H1 (cell line): Measurements from ENCODE around the gene GDPD5. TPM values are rescaled to one million over a fixed set of nuclear protein-coding genes. Genes with fewer than 3 reads are reported as not detected.

Experiments
- CTCF ChIA-PET: fragments of 300-600 bp; sonication (Branson Sonifier 250); formaldehyde crosslinking; loops from one replicate; lab custom pipeline; 2021; ENCODE audit not compliant: partially characterized antibody; lab: Charles Lee
- POLR2A ChIA-PET: fragments of 300-600 bp; sonication (Branson Sonifier 250); formaldehyde crosslinking; loops from one replicate; lab custom pipeline; 2021; ENCODE audit warnings: inconsistent platforms; ENCODE audit not compliant: partially characterized antibody; lab: Charles Lee
- DNase-seq, 2 experiments: peaks; one replicate each; pipeline versions ENCODE4 v3.0.0 to v3.0.0-alpha.2; 2010 to 2022; ENCODE audit warnings: low spot score in 2 of 2, low read depth in 1 of 2, mixed read lengths in 1 of 2
- FAIRE-seq: peaks from 2 replicates; lab custom pipeline; 2011; peaks lifted over from hg19 to GRCh38; lab: Jason Lieb, UNC
- H2AFZ ChIP-seq: 2 replicates; pipeline ENCODE4 v1.8.1; 2012; ENCODE audit warnings: low read length, inconsistent platforms
- H2AK5ac ChIP-seq: 2 replicates; pipeline ENCODE4 v1.6.1; 2013; ENCODE audit warnings: low read depth, low read length
- H2BK120ac ChIP-seq: replicated peaks from 2 replicates; pipeline ENCODE3; 2013; ENCODE audit warnings: low read depth, low read length, inconsistent platforms
- H2BK12ac ChIP-seq: 2 replicates; pipeline ENCODE4 v1.6.1; 2013; ENCODE audit warnings: low read depth, low read length
- H2BK15ac ChIP-seq: 2 replicates; pipeline ENCODE4 v1.6.1; 2013; ENCODE audit warnings: low read length
- H2BK20ac ChIP-seq: 2 replicates; pipeline ENCODE4 v1.6.1; 2013; ENCODE audit warnings: low read length
- H2BK5ac ChIP-seq: 2 replicates; pipeline ENCODE4 v1.6.1; 2013; ENCODE audit warnings: low read depth, low read length
- H3K14ac ChIP-seq: 2 replicates; pipeline ENCODE4 v1.6.1; 2013; ENCODE audit warnings: inconsistent platforms; ENCODE audit not compliant: insufficient read length
- H3K18ac ChIP-seq: 2 replicates; pipeline ENCODE4 v1.6.1; 2013; ENCODE audit warnings: low read length; ENCODE audit errors: extremely low read depth
- H3K23ac ChIP-seq: 2 replicates; pipeline ENCODE4 v1.6.1; 2013; ENCODE audit warnings: inconsistent platforms; ENCODE audit not compliant: insufficient read length
- H3K23me2 ChIP-seq: 2 replicates; pipeline ENCODE4 v1.6.1; 2013; ENCODE audit warnings: low read depth, low read length
- H3K27ac ChIP-seq: 2 replicates; pipeline ENCODE4 v1.6.1; 2011; ENCODE audit warnings: low read depth, low read length, inconsistent platforms
- H3K27me3 ChIP-seq, 4 experiments: replicated peaks in 1 of 4; 1 replicate in 1 of 4; 2 replicates in 3 of 4; pipeline versions ENCODE4 v1.6.1 to v1.8.1; 2011 to 2013; ENCODE audit warnings: low read length in 3 of 4, mild to moderate bottlenecking in 3 of 4, inconsistent platforms in 2 of 4, mixed read lengths in 2 of 4, moderate library complexity in 1 of 4; ENCODE audit not compliant: control insufficient read depth in 3 of 4, insufficient read depth in 3 of 4; ENCODE audit errors: extremely low read depth in 1 of 4
- H3K36me3 ChIP-seq, 4 experiments: 2 replicates each; pipeline versions ENCODE4 v1.6.1 to v1.8.1; 2011 to 2013; ENCODE audit warnings: mild to moderate bottlenecking in 4 of 4, low read length in 3 of 4, moderate library complexity in 2 of 4, control low read depth in 1 of 4, inconsistent platforms in 1 of 4; ENCODE audit not compliant: insufficient read depth in 4 of 4, control insufficient read depth in 2 of 4
- H3K4ac ChIP-seq: replicated peaks from 2 replicates; pipeline ENCODE3; 2013; ENCODE audit warnings: low read length, low read depth, mixed read lengths, inconsistent platforms; ENCODE audit not compliant: insufficient read length
- H3K4me1 ChIP-seq, 4 experiments: replicated peaks in 1 of 4; 1 replicate in 1 of 4; 2 replicates in 3 of 4; pipeline versions ENCODE4 v1.6.1 to v1.8.1; 2011 to 2013; ENCODE audit warnings: low read length in 3 of 4, inconsistent platforms in 2 of 4, mixed read lengths in 1 of 4; ENCODE audit not compliant: insufficient read depth in 4 of 4, control insufficient read depth in 3 of 4
- H3K4me2 ChIP-seq, 2 experiments: 2 replicates each; pipeline versions ENCODE4 v1.6.1 to v1.8.1; 2011 to 2013; ENCODE audit warnings: low read depth in 2 of 2, low read length in 2 of 2, control low read depth in 1 of 2, inconsistent platforms in 1 of 2, mild to moderate bottlenecking in 1 of 2; ENCODE audit not compliant: insufficient read depth in 1 of 2
- H3K4me3 ChIP-seq, 4 experiments: fragments of 200-600, 300-600 bp in 1 of 4; sonication (generic), shearing (Covaris generic), sonication (Bioruptor Twin) in 1 of 4; 2 replicates each; pipeline versions ENCODE4 v1.5.1 to v1.8.1; 2011 to 2016; ENCODE audit warnings: low read length in 4 of 4, low read depth in 3 of 4, control low read depth in 2 of 4, inconsistent platforms in 2 of 4, mild to moderate bottlenecking in 2 of 4, mixed read lengths in 1 of 4, moderate library complexity in 1 of 4; ENCODE audit not compliant: insufficient read depth in 2 of 4; ENCODE audit errors: extremely low read depth in 1 of 4
- H3K56ac ChIP-seq: replicated peaks from 2 replicates; pipeline ENCODE3; 2013; ENCODE audit warnings: low read depth, mild to moderate bottlenecking, mixed read lengths, low read length, inconsistent platforms; ENCODE audit not compliant: insufficient read length
- H3K79me1 ChIP-seq: 2 replicates; pipeline ENCODE4 v1.6.1; 2013; ENCODE audit warnings: low read depth, low read length, control low read depth
- H3K79me2 ChIP-seq, 2 experiments: 2 replicates each; pipeline versions ENCODE4 v1.6.1 to v1.8.1; 2012 to 2013; ENCODE audit warnings: low read length in 2 of 2, mild to moderate bottlenecking in 2 of 2, inconsistent platforms in 1 of 2; ENCODE audit not compliant: insufficient read depth in 2 of 2, control insufficient read depth in 1 of 2
- H3K9ac ChIP-seq, 4 experiments: replicated peaks in 1 of 4; 1 replicate in 1 of 4; 2 replicates in 3 of 4; pipeline versions ENCODE4 v1.6.1 to v1.8.1; 2011 to 2013; ENCODE audit warnings: low read depth in 3 of 4, low read length in 3 of 4, control low read depth in 2 of 4, mild to moderate bottlenecking in 2 of 4, moderate library complexity in 2 of 4, inconsistent platforms in 1 of 4; ENCODE audit errors: extremely low read depth in 1 of 4
- H3K9me3 ChIP-seq, 2 experiments: 2 replicates each; pipeline versions ENCODE4 v1.6.1 to v1.8.1; 2012 to 2013; ENCODE audit warnings: mild to moderate bottlenecking in 2 of 2, moderate library complexity in 2 of 2, control low read depth in 1 of 2, inconsistent platforms in 1 of 2, low read depth in 1 of 2, low read length in 1 of 2, mixed read lengths in 1 of 2; ENCODE audit not compliant: insufficient read depth in 2 of 2
- H4K20me1 ChIP-seq, 2 experiments: replicated peaks in 1 of 2; 2 replicates each; pipeline versions ENCODE3 to v1.8.1; 2011 to 2013; ENCODE audit warnings: inconsistent platforms in 2 of 2, low read length in 2 of 2, mild to moderate bottlenecking in 1 of 2; ENCODE audit not compliant: insufficient read depth in 2 of 2, control insufficient read depth in 1 of 2
- H4K5ac ChIP-seq: 2 replicates; pipeline ENCODE4 v1.6.1; 2013; ENCODE audit warnings: low read length, low read depth, mixed read lengths, inconsistent platforms; ENCODE audit not compliant: insufficient read length
- H4K8ac ChIP-seq: 2 replicates; pipeline ENCODE4 v1.8.0; 2013; ENCODE audit warnings: mild to moderate bottlenecking, moderate library complexity, low read length, inconsistent platforms; ENCODE audit not compliant: insufficient read depth; ENCODE audit errors: extremely low read depth
- H4K91ac ChIP-seq: replicated peaks from 2 replicates; pipeline ENCODE3; 2013; ENCODE audit warnings: low read length, mixed read lengths, inconsistent platforms; ENCODE audit not compliant: insufficient read length
- CHD2 ChIP-seq: IDR thresholded peaks from 2 replicates; pipeline ENCODE4 v1.6.1; 2012; ENCODE audit warnings: low read length, improper control_type of control experiment
- EZH2 ChIP-seq: fragments of 200-600 bp; sonication (generic); IDR thresholded peaks from 2 replicates; pipeline ENCODE4 v1.7.1; 2012; ENCODE audit warnings: low read depth, mild to moderate bottlenecking, moderate library complexity, low read length, inconsistent platforms; ENCODE audit not compliant: severe bottlenecking
- RNF2 ChIP-seq: fragments of 200-900, 300-1000 bp; sonication (generic); IDR thresholded peaks from 2 replicates; pipeline ENCODE4 v1.7.1; 2016; ENCODE audit warnings: borderline replicate concordance, low read depth, mild to moderate bottlenecking, antibody characterized with exemption, low read length; ENCODE audit not compliant: poor library complexity, severe bottlenecking; ENCODE audit errors: missing control alignments
- SUZ12 ChIP-seq: fragments of 200-600 bp; sonication (generic); IDR thresholded peaks from 2 replicates; pipeline ENCODE4 v1.6.1; 2012; ENCODE audit warnings: mild to moderate bottlenecking, inconsistent platforms, low read length, moderate library complexity, mixed read lengths
- WGBS, 2 experiments: shearing (Covaris generic) in 1 of 2; methylation state at CpG; one replicate each; pipeline versions ENCODE4 v1.1.6 to v1.1.7; 2013 to 2015; ENCODE audit warnings: low lambda C conversion rate in 2 of 2, mixed read lengths in 2 of 2, inconsistent platforms in 1 of 2, low coverage in 1 of 2, missing lambda C conversion rate in 1 of 2; ENCODE audit not compliant: insufficient replicate concordance in 2 of 2, insufficient coverage in 1 of 2, insufficient read length in 1 of 2; ENCODE audit errors: extremely low coverage in 1 of 2, missing lambda C conversion rate in 1 of 2; 5-methylcytosine and 5-hydroxymethylcytosine counted together
- polyA plus RNA-seq, 7 experiments: library from polyadenylated mRNA; depleted of rRNA in 3 of 7; stranded (reverse) in 5 of 7; unstranded in 2 of 7; fragments of >200 nt in 5 of 7; fragments of 200-250 nt in 2 of 7; gene quantifications; 1 replicate in 5 of 7; 2 replicates in 1 of 7; 4 replicates in 1 of 7; pipeline versions ENCODE4 v1.2.1 to v1.2.3, GENCODE V29; 2011 to 2013; ENCODE audit warnings: missing spikeins in 2 of 7, mixed read lengths in 2 of 7
- total RNA-seq: library from RNA; stranded (reverse); fragmentation: NEBNext Ultra II Directional; extraction: Animal tissue kit (Norgen Biotek cat#: 25700); gene quantifications from 2 replicates; pipeline ENCODE4 v1.2.1, GENCODE V29; 2021

The GDPD5 gene
- total and polyA plus RNA-seq, 2 of the 8 experiments (the other 6 are each of a cell fraction or from before 2014, with no cell fraction given), result 7.8 to 8.6 TPM

- Histone ChIP-seq H3K36me3 (peaks cover 0 to 17% (median 0%) of the 10 kb centered on the region in 4 experiments; a peak in 3 of 8 replicates), H3K4me1 (peaks cover 0 to 20% (median 12%) of the 10 kb centered on the region in 4 experiments; a peak in 6 of 7 replicates)
- TF ChIP-seq RNF2 (no peak), SUZ12 (peak; percentile 85; the same call in 1 of the 2 replicates), CHD2 (no peak), EZH2 (peak; percentile 67)
Measured at GRCh38 chr11:75430714-75431532, 94.8 kb downstream of the GDPD5 start.

More at GRCh38 chr11:75430714-75431532, 94.8 kb downstream of the GDPD5 start:
- Histone ChIP-seq H3K27ac (no peak overlapping the region), H3K4me3 (peak overlapping the region; percentile 0 to 53 (median 23); a peak in 5 of 8 replicates), H2BK15ac (peak overlapping the region; percentile 8; the same call in 1 of the 2 replicates), H3K9ac (no peak overlapping the region), H4K5ac (no peak overlapping the region), H3K14ac (no peak overlapping the region), H3K27me3 (peaks cover 47 to 73% (median 62%) of the 10 kb centered on the region in 4 experiments), H2AFZ (peak overlapping the region; percentile 27), H2BK120ac (no peak overlapping the region), H3K23ac (no peak overlapping the region), H2AK5ac (no peak overlapping the region), H2BK20ac (no peak overlapping the region), H3K79me1 (no peaks in the 10 kb centered on the region), H3K4ac (no peak overlapping the region), H3K4me2 (peak overlapping the region; percentile 48 to 60), H2BK5ac (no peak overlapping the region), H3K23me2 (peaks cover 8% of the 10 kb centered on the region; the same call in 1 of the 2 replicates), H4K91ac (no peak overlapping the region), H4K8ac (peak overlapping the region; percentile 22), H3K18ac (0 out of 2 replicates have a peak overlapping the region, but pooled peaks have one; percentile 83), H4K20me1 (peaks cover 4 to 5% of the 10 kb centered on the region in 2 experiments), H2BK12ac (no peak overlapping the region), H3K9me3 (peaks cover 9 to 19% of the 10 kb centered on the region in 2 experiments; a peak in 3 of 4 replicates), H3K79me2 (no peaks in the 10 kb centered on the region), H3K56ac (no peak overlapping the region)
- DNase-seq (no peak), FAIRE-seq (no peak)
- POLR2A ChIA-PET, result interaction anchor here (0.6 to 27.9 kb wide), 7 partner anchors 9 to 123 kb away, joined by 3 to 570 read pairs (median 3); partner anchors contain the start of genes GDPD5 and RPS3
- CTCF ChIA-PET, result interaction anchor here (0.6 to 18.5 kb wide), 15 partner anchors 9 to 285 kb away, joined by 3 to 201 read pairs (median 3); partner anchors contain the start of gene GDPD5
- 53% methylated on average over 31 of the region's 32 CpGs; no CpG with 5 or more reads in 1 of the 2 experiments for WGBS, 2 experiments
